HG02884 (cell line): ENCODE measurements around the gene PFDN4.
"Not testable (repeated sequence)": the region's sequence is repeated elsewhere in the genome, so short reads cannot be mapped to it uniquely, and the experiment has no call there.

Experiments
- ATAC-seq: cut with Tn5 transposase; IDR thresholded peaks from one replicate; pipeline ENCODE4 v1.9.1; 2021; ENCODE audit warnings: mild to moderate bottlenecking, moderate library complexity; ENCODE audit not compliant: unreplicated experiment

The PFDN4 gene

DNA sequence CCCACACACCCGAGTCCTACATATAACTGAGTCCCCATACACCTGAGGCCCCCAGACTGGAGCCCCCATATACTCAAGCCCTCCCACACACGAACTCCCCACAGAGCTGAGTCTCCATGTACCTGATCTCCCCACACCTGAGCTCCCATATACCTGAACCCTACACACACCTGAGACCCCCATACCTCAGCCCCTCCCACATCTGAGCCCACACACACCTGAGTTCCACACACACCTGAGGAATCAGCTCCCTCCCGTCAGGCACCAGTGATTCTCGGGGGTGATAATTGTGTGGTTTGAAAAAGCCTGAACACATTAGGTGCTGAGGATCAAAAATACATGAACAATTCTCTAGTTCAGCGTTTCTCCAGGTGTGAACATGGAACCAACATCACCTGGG lies 15.4 kb downstream of the PFDN4 start:
- no peak for ATAC-seq

DNA sequence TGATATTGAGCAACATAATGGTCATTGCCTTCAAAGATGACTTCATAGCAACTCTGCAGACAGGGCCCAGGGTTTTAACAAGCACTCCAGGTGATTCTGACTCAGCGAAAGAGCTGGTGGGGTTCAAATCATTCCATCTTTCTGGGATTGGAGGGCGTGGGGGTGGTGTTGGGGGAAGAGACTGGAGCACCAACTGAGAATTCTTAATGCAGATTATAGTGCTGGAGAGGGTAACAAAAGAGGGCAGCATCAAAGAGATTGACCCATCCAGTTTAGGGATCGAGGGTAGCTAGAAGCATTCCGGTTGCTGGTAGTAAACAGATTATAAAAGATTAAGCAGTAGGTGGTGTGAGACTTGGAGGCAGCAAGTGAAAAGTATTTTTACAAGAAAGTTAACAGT lies 15.9 kb downstream of the PFDN4 start:
- ATAC-seq, result no peak

- not testable (repeated sequence) for ATAC-seq
Observed at GRCh38 chr20:54224642-54225041, 16.8 kb downstream of the PFDN4 start.

GRCh38 chr20:54227241-54227640 lies 19.4 kb downstream of the PFDN4 start:
- ATAC-seq, result peak; percentile 74

DNA sequence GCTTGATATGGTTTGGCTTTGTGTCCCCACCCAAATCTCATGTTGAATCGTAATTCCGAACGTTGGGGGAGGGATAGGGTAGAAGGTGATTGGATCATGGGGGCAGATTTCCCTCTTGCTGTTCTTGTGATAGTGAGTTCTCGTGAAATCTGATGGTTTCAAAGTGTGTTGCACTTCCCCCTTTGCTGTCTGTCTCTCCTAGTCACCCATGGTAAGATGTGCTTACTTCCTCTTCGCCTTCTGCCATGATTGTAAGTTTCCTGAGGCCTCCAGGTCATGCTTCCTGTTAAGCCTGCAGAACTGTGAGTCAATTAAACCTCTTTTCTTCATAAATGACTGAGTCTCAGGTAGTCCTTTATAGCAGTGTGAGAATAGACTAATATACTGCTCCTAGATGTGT lies 19.9 kb downstream of the PFDN4 start:
- no peak for ATAC-seq

DNA sequence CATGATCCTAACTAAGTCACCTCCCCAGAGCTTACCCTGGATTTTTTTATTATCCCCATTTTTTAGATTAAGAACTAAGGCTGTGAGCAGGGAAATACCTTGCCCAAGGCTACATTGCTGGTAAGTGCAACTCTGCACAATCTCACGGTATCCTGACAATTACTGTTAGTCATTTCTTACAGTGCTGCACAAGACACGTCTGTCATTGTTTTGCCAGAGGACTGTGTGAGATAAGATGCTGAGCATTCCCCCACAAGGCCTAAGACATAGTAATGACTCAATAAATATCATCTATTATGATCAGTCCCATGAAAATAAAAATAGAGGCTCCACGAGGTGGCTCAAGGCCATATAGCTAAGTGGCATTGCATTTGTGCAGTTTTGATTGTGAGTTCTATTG lies 21.0 kb downstream of the PFDN4 start:
- no peak for ATAC-seq

DNA sequence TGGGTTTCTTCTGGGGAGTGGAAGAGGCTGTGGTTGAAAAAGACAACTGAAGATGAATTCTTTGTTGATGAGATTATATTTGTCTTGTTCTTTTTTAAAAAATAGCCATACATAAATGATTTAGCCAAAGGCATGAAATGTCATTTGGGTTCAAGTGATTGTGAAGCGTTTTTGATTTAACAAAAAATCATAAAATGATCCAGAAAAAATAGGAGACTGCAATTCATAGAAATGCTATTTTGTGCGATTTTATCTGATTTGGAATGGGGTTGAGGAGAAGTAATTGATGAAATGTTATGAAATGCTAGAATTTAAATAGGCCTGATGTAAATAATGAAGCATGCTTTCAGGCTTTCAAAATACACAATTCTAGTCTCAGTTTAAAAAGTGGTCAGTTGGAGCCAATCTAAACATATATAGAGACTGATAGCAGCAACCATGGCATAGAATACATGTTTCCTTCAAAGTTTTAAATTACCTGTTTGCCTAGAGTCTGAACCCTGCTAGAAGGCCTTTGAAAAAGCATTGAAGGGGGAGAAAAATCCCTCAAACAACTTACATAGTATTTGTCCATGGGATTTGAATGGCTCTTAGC lies 21.8 kb downstream of the PFDN4 start:
- ATAC-seq, result no peak

GRCh38 chr20:54231036-54231435 lies 23.1 kb downstream of the PFDN4 start:
- no peak for ATAC-seq

DNA sequence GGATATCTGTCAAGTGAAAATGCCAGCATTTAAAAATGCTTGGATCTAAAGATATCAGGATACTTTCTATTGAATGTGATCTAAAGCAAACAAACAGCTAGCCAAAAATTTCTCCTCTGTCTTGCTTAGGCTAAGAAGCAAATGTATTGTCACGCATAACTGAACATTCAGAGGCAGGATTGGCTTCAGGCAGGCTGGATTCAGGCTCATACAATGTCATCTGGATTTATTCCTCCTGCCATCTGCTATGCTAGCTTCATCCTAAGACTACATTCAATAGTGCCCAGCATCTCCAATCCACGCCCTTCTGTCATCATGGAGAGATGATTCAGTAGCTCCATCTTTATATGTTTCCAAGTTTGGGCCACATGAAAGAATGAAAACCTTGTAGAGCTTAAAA lies 27.1 kb downstream of the PFDN4 start:
- ATAC-seq, result no peak

GRCh38 chr20:54237116-54237943 lies 29.4 kb downstream of the PFDN4 start:
- no peak for ATAC-seq

DNA sequence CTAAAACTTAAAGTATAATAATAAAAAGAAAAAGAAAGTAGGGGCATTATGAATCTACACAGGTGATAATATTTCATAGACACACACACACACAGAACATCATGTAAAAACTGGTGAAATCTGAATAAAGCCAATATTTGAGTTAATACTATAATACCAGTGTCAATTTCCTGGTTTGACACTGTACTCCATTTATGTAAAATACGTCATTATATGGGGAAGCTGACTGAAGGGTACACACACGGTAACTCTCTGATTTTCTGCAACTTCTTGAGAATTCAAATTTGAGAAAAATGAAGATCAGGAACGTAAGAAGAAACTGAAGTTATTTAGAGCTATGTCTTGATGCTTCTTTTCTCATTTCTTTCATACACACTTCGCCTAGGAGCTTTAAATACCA lies 36.2 kb downstream of the PFDN4 start:
- no peak for ATAC-seq

DNA sequence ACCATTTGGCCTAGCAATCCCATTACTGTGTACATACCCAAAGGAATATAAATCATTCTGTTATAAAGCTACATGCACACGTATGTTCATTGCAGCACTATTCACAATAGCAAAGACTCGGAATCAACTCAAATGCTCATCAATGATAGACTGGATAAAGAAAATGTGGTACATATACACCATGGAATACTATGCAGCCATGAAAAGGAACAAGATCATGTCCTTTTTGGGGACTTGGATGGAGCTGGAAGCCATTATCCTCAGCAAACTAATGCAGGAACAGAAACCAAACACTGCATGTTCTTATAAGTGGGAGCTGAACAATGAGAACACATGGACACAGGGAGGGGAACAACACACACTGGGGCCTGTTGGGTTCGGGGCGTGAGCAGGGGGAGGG lies 40.8 kb downstream of the PFDN4 start:
- ATAC-seq, result not testable (repeated sequence)

GRCh38 chr20:54250691-54251090 lies 42.8 kb downstream of the PFDN4 start:
- ATAC-seq, result no peak

DNA sequence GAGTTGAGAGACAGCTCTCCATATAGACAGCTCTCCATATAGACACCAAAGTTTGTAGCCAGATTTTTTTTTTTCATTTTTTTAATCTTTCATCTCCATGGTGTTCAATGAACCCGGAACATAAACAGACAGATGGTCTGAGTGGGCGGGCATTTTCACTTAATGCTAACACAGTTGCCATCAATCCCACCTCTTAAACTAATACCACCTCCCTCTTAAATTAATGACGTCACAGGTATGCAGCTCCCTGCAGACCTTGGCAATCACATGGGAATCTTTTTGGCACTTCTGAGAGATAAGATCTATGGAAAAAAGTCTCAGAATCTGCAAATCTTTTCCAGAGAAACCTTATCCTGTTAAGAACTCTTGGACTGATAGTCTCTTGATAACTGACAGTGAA lies 43.2 kb downstream of the PFDN4 start:
- ATAC-seq, result no peak

DNA sequence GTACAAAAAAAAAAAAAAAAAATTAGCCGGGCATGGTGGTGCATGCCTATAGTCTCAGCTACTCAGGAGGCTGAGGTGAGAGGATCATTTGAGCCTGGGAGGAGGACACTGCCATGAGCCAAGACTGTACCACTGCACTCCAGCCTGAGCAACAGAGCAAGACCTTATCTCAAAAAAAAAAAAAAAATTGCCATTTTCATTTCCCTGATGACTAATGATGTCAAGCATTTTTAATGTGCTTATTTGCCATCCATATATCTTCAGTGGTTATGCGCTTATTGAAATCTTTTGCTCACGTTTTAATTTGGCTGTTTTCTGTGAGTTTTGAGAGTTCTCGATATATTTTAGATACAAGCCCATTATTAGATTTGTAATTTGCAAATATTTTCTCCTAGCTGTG lies 46.7 kb downstream of the PFDN4 start:
- ATAC-seq, result no peak

- ATAC-seq, result no peak
Observed at GRCh38 chr20:54255157-54255556, 47.3 kb downstream of the PFDN4 start.

DNA sequence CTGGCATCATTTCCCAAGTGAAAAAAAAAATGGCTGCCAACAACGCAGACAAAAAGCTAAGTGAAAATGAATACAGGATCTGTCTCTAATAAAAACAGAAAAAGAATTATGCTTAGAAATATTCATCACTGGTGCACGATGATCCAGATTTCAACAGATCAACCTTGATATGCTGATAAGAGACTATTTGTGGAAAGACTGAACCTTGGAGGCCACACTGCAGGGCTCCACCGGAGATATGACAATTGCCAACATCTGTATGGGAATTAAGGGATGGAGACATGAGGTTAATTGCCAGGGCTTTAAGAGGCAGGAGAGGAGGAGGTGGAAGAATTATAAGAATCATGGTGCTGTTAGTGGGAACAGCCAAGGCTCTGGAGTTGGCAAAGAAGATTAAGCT lies 48.3 kb downstream of the PFDN4 start:
- no peak for ATAC-seq

- ATAC-seq, result no peak
Observed at GRCh38 chr20:54257071-54257816, 49.4 kb downstream of the PFDN4 start.

DNA sequence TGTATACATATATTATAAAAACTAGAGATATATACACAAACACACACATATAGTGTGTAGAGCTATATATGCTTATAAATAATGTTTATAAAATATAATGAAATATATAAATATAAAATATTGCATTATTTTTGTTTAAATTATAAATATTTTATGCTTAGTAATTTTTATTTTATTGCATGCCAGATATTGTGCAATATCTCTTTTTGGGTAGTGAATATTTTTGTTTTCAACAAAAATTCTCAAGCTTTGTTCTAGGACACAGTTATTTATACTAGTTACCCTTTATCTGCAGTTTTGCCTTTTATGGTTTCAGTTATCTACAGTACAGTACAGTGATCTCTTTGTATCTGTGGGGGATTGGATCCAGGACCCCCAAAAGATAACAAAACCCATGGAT lies 52.2 kb downstream of the PFDN4 start:
- ATAC-seq, result no peak

GRCh38 chr20:54262671-54263070 lies 54.8 kb downstream of the PFDN4 start:
- no peak for ATAC-seq

DNA sequence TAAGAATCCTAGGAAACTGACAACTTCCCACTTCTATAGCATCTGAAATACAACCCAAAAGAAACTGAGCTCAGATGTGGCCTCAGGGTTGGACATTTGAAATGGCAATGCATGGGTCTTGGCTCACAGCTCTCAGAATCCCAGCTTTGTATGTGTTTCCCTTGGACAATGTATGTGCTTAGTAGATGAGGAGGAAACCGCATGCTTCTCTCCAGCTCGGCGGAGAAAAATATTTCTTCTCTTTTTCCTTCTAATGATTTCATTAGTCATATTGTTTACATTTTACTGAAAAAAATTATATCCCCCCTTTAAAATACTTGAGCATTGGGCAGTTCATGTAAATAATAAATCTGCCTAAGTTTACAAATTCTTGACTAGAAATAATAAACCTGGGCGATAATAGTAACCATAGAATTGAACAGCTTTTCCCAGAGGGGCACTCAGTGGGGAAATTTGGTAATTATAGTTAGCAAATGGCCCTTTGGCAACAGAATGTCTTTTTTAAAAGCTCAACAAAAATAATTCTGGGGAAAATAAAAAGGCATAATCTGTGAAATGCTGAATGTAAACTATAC lies 55.3 kb downstream of the PFDN4 start:
- no peak for ATAC-seq

GRCh38 chr20:54265791-54266190 lies 57.9 kb downstream of the PFDN4 start:
- not testable (repeated sequence) for ATAC-seq
